Measurements from ENCODE around the gene SPDYE8.
"Not testable (repeated sequence)": the region's sequence is repeated elsewhere in the genome, so short reads cannot be mapped to it uniquely, and the experiment has no call there.

The SPDYE8 gene, protein sequence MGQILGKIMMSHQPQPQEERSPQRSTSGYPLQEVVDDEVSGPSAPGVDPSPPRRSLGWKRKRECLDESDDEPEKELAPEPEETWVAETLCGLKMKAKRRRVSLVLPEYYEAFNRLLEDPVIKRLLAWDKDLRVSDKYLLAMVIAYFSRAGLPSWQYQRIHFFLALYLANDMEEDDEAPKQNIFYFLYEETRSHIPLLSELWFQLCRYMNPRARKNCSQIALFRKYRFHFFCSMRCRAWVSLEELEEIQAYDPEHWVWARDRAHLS

DNA sequence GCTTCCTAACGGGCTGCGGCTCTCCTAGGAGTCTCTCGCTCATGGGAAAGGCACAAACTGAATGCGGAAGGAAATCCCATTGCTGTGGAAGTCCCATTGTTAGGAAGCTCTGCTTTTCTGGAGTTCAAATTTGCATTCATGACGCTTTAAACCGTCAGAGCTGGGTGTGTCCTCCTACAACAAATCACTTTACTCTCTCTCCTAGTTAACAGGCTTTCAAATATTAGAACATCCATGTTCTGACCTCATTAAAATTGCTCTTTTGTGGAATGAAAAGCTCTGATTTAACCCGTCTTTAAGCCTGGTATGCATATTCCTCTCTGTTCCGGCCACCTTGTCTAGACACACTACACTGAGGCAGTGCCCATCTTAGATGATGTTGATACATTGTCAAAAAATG, at the start of gene SPDYE8:
TSS of gene SPDYE8 (minus strand) at position 101 of the 400 bp plus-strand sequence. CDS start 1,800 bp downstream, outside the sequence.
- not testable (repeated sequence) for DNase-seq

DNA sequence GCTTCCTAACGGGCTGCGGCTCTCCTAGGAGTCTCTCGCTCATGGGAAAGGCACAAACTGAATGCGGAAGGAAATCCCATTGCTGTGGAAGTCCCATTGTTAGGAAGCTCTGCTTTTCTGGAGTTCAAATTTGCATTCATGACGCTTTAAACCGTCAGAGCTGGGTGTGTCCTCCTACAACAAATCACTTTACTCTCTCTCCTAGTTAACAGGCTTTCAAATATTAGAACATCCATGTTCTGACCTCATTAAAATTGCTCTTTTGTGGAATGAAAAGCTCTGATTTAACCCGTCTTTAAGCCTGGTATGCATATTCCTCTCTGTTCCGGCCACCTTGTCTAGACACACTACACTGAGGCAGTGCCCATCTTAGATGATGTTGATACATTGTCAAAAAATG, 28.2 kb upstream of the SPDYE8 start, which contains the start of gene SPDYE11:
TSS of gene SPDYE11 (minus strand) at position 101 of the 400 bp plus-strand sequence. CDS start 1,800 bp downstream, outside the sequence.
- DNase-seq, result not testable (repeated sequence)

GRCh38 chr7:73006491-73006890, 23.1 kb downstream of the SPDYE8 start:
- not testable (repeated sequence) for DNase-seq

GRCh38 chr7:73005693-73006447, 23.7 kb downstream of the SPDYE8 start:
- not testable (repeated sequence) for DNase-seq

GRCh38 chr7:73005356-73005692, 24.2 kb downstream of the SPDYE8 start:
- DNase-seq, result not testable (repeated sequence)

- DNase-seq, result not testable (repeated sequence)
Observed at GRCh38 chr7:72997887-72998468, 31.6 kb downstream of the SPDYE8 start.

DNA sequence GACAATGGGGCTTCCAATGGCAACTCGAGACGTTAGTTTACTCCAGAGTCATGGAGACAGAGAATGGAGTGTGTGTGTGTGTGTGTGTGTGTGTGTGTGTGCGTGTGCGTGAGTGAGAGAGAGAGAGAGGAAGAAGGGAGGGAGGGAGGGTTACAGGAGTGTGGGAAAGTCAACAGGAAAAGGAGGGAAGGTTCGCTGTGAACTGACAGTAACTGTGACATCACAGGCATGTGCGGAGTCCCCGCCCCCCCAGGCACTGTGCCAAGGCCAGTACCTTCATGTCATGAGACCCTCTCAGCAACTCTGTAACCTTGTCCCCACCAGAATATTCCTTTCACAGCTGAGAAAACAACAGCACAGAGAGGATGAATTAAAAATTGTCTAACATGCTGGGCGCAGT, 32.1 kb downstream of the SPDYE8 start:
- DNase-seq, result not testable (repeated sequence)

GRCh38 chr7:72995484-72995883, 34.1 kb downstream of the SPDYE8 start:
- DNase-seq, result not testable (repeated sequence)

GRCh38 chr7:72990146-72990913, 39.2 kb downstream of the SPDYE8 start:
- not testable (repeated sequence) for DNase-seq

DNA sequence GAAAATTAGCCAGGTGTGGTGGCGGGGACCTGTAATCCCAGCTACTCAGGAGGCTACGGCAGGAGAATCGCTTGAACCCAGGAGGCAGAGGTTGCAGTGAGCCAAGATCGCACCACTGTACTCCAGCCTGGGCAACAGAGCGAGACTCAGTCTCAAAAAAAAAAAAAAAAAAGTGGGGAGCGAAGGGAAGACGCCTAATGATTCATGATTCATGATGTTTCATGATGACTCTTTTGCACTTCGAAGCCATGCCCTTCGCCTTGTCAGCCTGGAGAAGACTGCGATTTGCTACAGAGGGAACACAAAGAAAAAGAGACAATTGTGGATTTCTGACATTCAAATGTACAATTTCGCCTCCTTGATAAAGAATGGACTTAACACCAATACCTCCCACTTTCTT, 47.5 kb downstream of the SPDYE8 start:
- DNase-seq, result not testable (repeated sequence)

DNA sequence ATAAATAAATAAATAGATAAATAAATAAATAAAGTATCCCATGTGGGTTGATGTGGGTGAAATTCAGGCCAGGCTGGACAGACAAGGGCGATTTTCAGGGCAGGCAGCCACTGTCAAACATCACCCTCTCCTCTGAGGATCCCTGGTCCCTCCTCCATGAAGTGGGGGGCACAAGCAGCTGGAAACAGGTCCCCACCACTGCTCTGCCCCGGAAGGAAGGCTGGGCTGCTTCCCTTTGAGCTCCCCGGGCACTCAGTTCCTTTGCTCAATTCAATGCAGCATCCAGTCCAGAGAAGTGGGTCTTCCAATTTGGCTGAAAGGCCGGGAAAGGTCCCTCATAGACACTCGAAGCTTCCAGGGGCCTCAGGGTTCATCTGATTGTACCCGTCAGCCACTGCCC, 49.2 kb downstream of the SPDYE8 start:
- DNase-seq, result not testable (repeated sequence)

GRCh38 chr7:72976434-72976833, 53.1 kb downstream of the SPDYE8 start:
- DNase-seq, result not testable (repeated sequence)

DNA sequence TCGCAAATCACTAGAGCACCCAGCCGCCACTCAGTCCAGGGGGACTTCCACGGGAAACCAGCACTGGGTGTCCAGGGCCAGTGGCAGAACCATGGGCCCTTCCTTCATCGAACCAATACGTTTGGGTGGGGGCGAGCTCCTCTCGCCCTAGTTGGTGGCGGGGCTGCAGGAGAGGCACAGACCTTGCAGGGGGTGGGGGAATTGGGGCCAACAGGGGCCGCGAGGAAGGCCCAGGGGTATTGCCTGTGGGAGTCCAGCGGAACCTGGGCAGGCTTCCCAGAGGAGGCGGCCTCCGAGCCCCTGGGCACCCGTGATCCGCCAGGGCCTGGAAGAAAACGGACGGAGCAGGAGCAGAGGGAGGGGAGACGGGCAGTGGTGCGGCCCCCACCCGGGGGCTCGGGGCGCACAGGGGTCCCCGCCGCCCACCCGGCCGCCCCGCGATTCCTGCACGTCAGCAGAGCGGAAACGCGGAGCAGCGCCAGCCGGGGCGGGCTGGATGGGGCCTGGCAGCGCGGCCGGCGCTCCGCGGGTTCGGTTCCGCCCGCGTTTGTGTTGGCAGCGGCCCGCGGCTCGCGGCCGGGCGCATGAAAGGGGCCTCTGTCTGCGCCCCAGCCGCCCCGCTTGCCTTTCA, 53.8 kb downstream of the SPDYE8 start:
- DNase-seq, result not testable (repeated sequence)

GRCh38 chr7:72974781-72975180, 54.8 kb downstream of the SPDYE8 start:
- DNase-seq, result not testable (repeated sequence)

DNA sequence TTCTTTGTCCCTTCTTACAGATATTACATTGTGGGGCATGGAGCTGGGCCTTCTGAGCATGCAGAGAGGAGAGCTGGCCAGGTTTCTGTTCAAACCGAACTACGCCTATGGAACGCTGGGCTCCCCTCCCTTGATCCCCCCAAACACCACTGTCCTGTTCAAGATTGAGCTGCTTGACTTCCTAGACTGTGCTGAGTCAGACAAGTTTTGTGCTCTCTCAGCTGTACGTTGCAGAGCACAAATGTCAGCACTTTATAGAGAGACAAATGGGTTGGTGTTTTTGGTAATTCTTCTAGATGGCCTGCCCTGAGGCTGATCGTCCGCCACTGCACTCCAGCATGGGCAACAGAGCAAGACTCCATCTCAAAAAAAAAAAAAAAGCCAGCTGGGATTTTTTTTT, 58.1 kb downstream of the SPDYE8 start:
- DNase-seq, result not testable (repeated sequence)
